Globus pallidus (tissue), 1 donor: ENCODE data around the gene ARHGAP26.

Experiments
- DNase-seq: peaks from one replicate; pipeline ENCODE4 v3.0.0-alpha.2; 2015; ENCODE audit warnings: low spot score

The ARHGAP26 gene

DNA sequence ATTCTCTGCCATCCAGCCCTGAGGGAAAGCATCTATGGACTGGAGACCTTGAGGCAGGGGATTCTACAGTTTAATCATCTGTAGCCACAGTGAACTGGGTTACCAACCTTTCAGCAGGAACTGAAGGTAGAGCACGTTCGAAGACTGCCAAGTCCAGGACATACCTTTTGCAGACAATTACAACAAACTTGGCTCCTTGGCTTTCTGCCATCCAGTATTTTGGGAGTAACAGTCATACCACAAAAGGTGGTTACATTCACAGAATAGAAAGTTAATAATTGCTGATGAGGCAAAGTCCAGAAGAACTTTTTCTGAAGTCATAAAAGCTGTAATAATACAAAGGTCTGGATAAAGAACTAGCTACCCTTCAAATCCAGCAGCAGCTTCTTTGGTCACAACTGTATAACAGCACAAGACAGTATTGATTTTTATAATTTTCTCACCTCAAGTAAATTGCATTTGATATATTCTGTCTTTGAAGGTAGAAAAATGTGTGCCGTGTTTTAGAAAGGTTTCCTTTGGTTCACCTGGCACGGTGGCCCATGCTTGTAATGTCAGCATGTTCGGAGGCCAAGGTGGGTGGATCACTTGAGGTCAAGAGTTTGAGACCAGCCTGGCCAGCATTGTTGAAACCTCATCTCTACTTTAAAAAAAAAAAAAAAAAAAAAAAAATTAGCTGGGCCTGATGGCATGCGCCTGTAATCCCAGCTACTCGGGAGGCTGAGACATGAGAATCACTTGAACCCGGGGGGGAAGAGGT is 396.7 kb downstream of the ARHGAP26 start:
- no peak for DNase-seq

DNA sequence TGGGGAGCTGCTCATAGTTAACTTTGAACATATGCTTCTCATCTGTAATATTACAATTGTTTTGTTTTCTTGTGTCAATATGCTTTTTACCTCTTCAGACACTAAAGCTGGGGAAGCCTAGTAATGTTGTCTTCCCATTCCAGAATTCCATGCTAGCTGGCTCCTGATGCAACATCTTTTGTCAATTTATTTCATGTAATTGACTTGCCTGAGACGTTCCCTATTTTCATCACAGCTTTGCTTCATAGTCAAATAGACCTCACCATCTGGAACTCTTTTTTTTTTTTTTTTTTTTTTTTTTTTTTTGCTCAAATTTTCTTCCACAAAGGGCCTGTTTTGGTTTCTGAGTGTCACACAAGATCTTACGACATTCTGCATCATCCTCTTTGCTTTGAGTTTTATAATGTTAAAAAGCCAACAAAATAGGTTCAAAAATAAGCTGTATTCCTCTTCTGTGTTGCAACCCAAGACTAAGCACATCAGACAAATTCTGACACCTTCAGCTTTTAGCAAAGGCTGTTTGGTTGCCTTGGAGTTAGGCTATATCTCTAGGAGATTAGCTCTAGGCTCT is 398.1 kb downstream of the ARHGAP26 start:
- no peak for DNase-seq

DNA sequence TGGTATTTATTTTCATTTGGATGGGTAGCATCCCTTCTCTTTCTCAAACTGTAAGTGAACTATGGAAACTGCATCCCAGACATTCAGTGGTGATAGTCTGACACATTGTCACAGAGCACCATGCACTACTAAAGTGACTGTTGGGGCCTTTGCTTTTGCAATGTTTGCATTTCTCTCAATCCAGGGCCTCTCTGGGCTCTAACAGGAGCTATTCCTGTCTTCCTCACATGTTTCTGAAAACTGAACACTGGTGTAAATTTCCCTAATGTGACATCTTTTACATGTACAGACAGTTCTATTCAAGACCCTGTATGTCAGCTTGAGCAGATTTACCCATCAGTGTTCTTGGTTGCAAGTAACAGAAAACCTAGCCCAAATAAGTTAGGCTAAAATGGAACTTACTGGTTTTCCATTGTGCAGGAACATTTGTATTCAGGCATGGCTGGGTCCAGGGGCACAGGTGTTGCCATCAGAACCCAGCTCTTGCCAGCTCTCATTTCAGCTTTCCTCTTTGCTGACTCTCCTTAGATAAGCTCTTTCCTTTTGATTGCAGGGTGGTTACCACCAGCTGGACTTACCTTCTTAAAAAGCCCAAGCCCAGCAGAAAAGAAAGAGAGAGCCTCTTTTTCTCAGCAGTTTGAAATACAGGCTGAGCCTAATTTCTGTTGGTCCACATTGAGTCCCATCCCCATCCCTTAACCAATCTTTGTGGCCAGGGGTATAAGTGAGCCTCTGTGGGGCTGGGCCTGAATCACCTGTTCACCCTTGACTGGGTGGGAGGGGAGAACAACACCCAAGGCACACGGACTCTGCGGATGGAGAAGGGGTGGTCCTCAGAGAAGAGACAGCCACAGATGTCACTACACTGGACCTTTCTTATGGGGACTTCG is 399.0 kb downstream of the ARHGAP26 start:
- no peak for DNase-seq

- no peak for DNase-seq
Observed at GRCh38 chr5:143170104-143170503, 399.9 kb downstream of the ARHGAP26 start.

- no peak for DNase-seq
Observed at GRCh38 chr5:143170977-143171376, 400.8 kb downstream of the ARHGAP26 start.

- DNase-seq = no peak
Observed at GRCh38 chr5:143172739-143173138, 402.6 kb downstream of the ARHGAP26 start.

- no peak for DNase-seq
Observed at GRCh38 chr5:143173139-143173889, 403.1 kb downstream of the ARHGAP26 start.

GRCh38 chr5:143174714-143175398 is 404.7 kb downstream of the ARHGAP26 start:
- no peak for DNase-seq

DNA sequence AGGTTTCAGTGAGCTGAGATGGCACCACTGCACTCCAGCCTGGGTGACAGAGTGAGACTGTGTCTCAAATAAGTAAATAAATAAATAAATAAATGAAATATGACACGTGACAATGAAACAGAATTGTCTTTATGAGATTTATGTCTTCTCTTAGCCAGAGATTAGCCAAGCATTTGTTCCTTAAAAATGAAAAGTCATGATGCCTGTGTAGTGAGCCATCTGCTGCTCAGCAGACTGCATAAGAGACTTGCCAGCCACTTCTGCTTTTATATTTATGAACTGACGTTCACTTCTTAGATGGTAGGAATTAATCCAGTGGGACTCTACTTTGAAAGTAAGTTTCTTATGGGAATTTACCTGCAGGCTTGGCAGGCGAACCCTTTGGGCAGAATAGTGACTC is 405.9 kb downstream of the ARHGAP26 start:
- no peak for DNase-seq

- no peak for DNase-seq
Observed at GRCh38 chr5:143177263-143177983, 407.2 kb downstream of the ARHGAP26 start.

- no peak for DNase-seq
Observed at GRCh38 chr5:143179126-143179740, 409.1 kb downstream of the ARHGAP26 start.

DNA sequence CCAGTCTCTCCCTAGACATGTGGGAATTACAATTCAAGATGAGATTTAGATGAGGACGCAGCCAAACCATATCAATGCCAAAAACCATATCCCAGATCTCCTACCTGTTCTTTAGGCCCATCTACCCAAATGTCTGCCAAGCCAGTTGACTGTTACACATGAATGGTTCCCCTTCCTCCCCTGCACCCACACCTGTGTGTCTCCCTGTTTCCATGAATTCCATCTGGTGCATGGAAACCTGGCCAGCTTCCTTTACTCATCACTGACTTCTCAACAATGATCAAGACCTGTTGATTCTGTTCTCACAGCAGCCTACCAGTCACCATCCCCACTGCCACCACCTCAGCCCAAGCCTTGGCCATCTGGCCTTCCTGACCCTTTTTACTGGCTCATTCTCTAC is 410.6 kb downstream of the ARHGAP26 start:
- no peak for DNase-seq

GRCh38 chr5:143181173-143181572 is 411.0 kb downstream of the ARHGAP26 start:
- DNase-seq = no peak

DNA sequence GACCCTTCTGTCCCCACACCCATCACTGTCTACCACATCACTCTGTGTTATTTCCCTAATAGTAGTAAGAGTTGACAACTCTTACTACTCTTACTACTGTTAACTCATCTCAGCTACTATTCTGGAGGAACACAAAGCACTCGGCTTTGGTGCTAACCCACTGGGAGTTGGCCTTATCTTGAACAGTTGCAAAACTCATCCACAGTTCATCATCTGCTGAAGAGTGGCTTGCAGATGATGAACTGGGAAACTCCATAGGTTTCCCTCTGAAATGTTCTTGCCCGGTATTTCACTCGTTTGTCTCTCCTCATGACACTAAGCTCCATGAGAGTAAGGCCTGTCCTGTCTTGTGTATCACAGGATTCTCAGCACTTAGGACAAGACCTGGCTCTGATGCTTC is 411.9 kb downstream of the ARHGAP26 start:
- DNase-seq = no peak

DNA sequence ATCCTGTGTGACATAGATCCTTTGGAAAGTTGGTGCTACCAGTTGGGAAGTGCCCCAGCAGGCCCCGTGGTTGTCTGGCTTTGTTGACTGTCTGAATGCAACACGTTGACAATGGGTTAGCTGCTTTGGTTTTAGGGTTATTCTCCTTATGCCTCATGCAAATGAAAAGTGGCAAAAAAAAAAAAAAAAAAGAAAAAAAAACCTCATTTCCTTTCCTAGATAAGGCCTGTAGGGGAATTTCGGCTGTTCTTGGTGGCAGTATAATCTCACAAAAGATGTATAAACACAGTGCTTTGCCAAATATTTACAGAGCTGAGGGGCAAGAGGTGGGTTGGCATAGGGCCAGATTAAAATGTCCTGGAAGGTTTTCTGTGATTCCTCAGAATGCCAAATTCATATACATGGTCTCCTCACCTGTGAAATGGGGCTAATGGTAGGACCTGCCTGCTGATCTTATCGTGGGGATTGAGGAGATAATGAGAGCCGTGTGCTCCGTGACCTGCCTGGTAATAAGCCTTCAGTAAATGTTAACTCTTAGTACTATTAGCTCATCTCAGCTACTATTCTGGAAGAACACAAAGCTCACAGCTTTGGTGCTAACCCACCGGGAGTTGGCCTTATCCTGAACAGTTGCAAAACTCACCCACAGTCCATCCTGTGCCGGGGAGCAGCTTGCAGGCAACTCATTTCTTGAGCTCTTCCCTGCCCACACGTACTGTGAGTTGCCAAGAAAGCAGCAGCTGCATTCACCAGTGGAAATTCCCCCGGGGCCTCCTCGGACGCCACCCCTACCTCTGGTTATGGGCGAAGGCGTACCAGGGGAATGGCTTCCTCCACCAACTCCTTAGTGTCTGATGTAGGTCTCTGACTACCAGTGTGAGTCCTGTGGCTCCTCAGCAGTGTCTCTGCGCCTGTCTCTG is 413.0 kb downstream of the ARHGAP26 start:
- no peak for DNase-seq

DNA sequence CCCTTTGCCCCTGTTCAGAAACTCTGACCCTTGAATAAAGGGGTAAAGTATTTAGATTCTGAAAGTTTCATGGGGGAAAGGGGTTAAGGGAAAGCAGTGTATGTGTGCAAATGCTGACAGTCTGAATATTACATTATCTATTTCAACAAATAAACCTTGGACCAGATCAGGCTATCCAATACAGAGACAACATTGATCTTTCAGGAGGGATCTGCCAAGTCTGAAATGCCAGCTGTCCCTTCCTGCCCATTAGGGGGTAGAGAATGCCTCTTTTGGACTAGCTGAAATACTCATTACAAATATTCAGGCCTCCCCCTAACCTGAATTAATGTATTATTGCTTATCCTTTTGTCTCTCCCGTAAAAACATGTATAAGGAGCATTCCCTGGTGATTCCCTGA is 413.8 kb downstream of the ARHGAP26 start:
- DNase-seq = peak; percentile 16

GRCh38 chr5:143186623-143187022 is 416.4 kb downstream of the ARHGAP26 start:
- DNase-seq = no peak

DNA sequence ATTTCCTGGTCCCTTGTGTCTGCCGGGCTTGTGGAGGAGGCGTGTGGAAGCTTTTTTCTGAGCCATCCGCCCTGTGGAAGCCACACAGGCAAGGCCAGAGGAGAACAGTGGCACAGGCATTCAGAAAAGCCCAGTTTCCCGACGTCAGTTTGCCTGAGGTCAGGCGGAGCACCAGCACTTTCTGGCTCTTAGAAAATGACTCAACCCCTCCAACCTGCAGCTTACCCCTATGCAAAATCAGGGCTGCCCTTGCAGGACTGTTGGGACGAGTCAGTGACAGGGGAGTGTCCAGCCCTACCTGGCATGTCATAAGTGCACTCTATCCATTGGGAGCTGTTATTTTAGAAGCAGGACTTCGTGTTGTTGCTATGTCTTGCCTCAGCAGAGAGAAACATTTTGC is 417.3 kb downstream of the ARHGAP26 start:
- no peak for DNase-seq

DNA sequence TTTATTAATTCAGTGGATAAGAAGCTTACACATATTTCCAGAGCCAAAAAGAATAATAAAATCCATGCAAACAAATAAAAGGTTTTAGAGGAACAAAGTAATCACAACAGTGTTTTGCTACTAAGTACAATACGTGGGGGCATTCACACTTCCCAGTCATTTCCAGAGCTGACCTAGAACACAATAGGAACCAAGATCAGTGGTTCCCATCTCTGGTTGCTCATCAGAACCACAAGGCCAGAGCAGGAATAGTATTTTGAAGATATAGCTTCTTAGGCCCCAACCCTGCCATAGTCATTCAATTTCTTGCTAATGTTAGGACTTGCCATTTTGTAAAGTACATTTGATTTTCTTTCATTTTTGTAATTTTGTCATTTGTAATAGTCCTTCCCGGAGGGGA is 417.9 kb downstream of the ARHGAP26 start:
- DNase-seq = no peak
